ENCODE measurements around the gene ZFPL1.
"Not testable (repeated sequence)": the region's sequence is repeated elsewhere in the genome, so short reads cannot be mapped to it uniquely, and the experiment has no call there.

ZFPL1 gene

GRCh38 chr11:65113839-65114238, 29.8 kb downstream of the ZFPL1 start:
- no peak for DNase-seq (ENCODE audit: low read depth in 3 of 3)

- no peak for DNase-seq (ENCODE audit: low read depth in 3 of 3)
Observed at GRCh38 chr11:65114538-65115171, 30.6 kb downstream of the ZFPL1 start.

GRCh38 chr11:65115361-65116082, 31.5 kb downstream of the ZFPL1 start:
- no peak for DNase-seq (ENCODE audit: low read depth in 3 of 3)

GRCh38 chr11:65116370-65117205, 32.6 kb downstream of the ZFPL1 start:
- peak in 2 of 3 experiments; percentile 35 to 54 for DNase-seq (ENCODE audit: low read depth in 3 of 3)

GRCh38 chr11:65117206-65118096, 33.4 kb downstream of the ZFPL1 start, which contains the start of gene ZNHIT2:
ZNHIT2 (minus strand) TSS chr11:65117701; CDS start chr11:65117653, 48 bp downstream.
- DNase-seq (ENCODE audit: low read depth in 3 of 3), result peak; percentile 100

- DNase-seq (ENCODE audit: low read depth in 3 of 3), result no peak
Observed at GRCh38 chr11:65118097-65118837, 34.2 kb downstream of the ZFPL1 start.

- DNase-seq (ENCODE audit: low read depth in 3 of 3), result not testable (repeated sequence)
Observed at GRCh38 chr11:65118891-65119669, 35.1 kb downstream of the ZFPL1 start.

- no peak for DNase-seq (ENCODE audit: low read depth in 3 of 3)
Observed at GRCh38 chr11:65119670-65119995, 35.6 kb downstream of the ZFPL1 start.

GRCh38 chr11:65120831-65121230, 36.8 kb downstream of the ZFPL1 start:
- no peak for DNase-seq (ENCODE audit: low read depth in 3 of 3)

- DNase-seq (ENCODE audit: low read depth in 3 of 3), result no peak
Observed at GRCh38 chr11:65121447-65121864, 37.4 kb downstream of the ZFPL1 start.

- DNase-seq (ENCODE audit: low read depth in 3 of 3), result peak; percentile 92 to 98 (median 97)
Observed at GRCh38 chr11:65121865-65122696, 38.1 kb downstream of the ZFPL1 start, which contains the start of the genes FAU and MRPL49. FAU (minus strand) TSS chr11:65122134; CDS start chr11:65121813, 321 bp downstream. MRPL49 (plus strand) TSS chr11:65122321; CDS start chr11:65122347, 26 bp downstream.

- DNase-seq (ENCODE audit: low read depth in 3 of 3), result no peak
Observed at GRCh38 chr11:65124480-65125196, 40.6 kb downstream of the ZFPL1 start.

- no peak for DNase-seq (ENCODE audit: low read depth in 3 of 3)
Observed at GRCh38 chr11:65125197-65126056, 41.4 kb downstream of the ZFPL1 start.

- no peak for DNase-seq (ENCODE audit: low read depth in 3 of 3)
Observed at GRCh38 chr11:65126624-65127274, 42.7 kb downstream of the ZFPL1 start.

GRCh38 chr11:65127473-65128181, 43.6 kb downstream of the ZFPL1 start:
- DNase-seq (ENCODE audit: low read depth in 3 of 3), result no peak
